Measurements from ENCODE around the gene GCK.

DNA sequence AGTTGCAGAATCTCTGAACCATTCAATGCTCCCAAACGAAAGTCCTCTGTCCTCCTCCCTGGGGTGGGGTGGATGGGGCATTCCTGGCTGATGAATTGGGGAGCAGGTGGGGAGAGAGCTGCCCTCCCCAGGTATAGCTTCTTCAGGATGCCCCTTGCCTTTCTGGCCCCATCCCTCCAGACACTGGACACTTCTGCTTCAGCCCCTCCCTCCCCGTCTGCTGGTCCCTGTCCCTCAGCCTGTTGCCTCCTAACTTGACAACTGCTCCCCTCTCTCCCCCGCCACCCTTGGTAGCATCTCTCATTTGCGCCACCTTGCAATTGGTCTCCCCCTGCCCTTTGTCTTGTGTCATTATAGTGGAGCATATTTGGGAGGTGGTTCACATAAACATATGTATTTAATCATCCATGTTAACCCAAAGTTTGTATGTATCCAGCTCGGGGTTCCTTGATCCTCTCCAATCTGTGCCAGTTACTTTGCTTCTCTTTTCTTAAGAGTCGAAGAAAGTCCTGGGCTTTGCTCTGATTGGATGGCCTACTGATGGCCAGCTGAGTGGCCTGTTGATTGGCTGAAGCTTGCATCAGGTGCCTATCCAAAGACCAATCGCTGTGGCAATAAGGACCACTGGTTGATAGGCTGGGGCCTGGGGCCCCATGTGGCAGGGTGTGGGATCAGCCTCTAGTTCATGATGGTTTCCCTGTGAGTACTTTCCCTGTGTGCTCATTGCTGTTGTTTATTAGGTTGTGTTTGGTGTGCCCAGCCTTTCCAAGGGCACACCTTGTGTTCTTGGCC, 4.0 kb upstream of the GCK start:
- TF ChIP-seq, protein P1, sequence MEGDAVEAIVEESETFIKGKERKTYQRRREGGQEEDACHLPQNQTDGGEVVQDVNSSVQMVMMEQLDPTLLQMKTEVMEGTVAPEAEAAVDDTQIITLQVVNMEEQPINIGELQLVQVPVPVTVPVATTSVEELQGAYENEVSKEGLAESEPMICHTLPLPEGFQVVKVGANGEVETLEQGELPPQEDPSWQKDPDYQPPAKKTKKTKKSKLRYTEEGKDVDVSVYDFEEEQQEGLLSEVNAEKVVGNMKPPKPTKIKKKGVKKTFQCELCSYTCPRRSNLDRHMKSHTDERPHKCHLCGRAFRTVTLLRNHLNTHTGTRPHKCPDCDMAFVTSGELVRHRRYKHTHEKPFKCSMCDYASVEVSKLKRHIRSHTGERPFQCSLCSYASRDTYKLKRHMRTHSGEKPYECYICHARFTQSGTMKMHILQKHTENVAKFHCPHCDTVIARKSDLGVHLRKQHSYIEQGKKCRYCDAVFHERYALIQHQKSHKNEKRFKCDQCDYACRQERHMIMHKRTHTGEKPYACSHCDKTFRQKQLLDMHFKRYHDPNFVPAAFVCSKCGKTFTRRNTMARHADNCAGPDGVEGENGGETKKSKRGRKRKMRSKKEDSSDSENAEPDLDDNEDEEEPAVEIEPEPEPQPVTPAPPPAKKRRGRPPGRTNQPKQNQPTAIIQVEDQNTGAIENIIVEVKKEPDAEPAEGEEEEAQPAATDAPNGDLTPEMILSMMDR (IDR thresholded peaks at IDR 0.05; ENCODE audit: low read depth, low read length, missing input control): no peak
- TF ChIP-seq RAD21 (IDR thresholded peaks at IDR 0.05) (no peak), SP1 (IDR thresholded peaks at IDR 0.05) (no peak), YY1 (IDR thresholded peaks at IDR 0.05) (no peak), GABPA (IDR thresholded peaks at IDR 0.05 in 1 of 2, conservative IDR thresholded peaks at IDR 0.05 in 1 of 2) (no peak), NR2F2 (IDR thresholded peaks at IDR 0.05) (no peak), EGR1 (IDR thresholded peaks at IDR 0.05; ENCODE audit: low read depth in 2 of 2) (no peak)
- TF ChIP-seq, protein P2, sequence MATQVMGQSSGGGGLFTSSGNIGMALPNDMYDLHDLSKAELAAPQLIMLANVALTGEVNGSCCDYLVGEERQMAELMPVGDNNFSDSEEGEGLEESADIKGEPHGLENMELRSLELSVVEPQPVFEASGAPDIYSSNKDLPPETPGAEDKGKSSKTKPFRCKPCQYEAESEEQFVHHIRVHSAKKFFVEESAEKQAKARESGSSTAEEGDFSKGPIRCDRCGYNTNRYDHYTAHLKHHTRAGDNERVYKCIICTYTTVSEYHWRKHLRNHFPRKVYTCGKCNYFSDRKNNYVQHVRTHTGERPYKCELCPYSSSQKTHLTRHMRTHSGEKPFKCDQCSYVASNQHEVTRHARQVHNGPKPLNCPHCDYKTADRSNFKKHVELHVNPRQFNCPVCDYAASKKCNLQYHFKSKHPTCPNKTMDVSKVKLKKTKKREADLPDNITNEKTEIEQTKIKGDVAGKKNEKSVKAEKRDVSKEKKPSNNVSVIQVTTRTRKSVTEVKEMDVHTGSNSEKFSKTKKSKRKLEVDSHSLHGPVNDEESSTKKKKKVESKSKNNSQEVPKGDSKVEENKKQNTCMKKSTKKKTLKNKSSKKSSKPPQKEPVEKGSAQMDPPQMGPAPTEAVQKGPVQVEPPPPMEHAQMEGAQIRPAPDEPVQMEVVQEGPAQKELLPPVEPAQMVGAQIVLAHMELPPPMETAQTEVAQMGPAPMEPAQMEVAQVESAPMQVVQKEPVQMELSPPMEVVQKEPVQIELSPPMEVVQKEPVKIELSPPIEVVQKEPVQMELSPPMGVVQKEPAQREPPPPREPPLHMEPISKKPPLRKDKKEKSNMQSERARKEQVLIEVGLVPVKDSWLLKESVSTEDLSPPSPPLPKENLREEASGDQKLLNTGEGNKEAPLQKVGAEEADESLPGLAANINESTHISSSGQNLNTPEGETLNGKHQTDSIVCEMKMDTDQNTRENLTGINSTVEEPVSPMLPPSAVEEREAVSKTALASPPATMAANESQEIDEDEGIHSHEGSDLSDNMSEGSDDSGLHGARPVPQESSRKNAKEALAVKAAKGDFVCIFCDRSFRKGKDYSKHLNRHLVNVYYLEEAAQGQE (IDR thresholded peaks at IDR 0.05): no peak
